GM18907 (cell line): ENCODE measurements around the gene TRABD2B.
"Not testable (repeated sequence)": the region's sequence is repeated elsewhere in the genome, so short reads cannot be mapped to it uniquely, and the experiment has no call there.

ENCODE experiments used
- ATAC-seq: cut with Tn5 transposase; IDR thresholded peaks from one replicate; pipeline ENCODE4 v1.9.1; 2021; ENCODE audit warnings: mild to moderate bottlenecking, moderate library complexity; ENCODE audit not compliant: unreplicated experiment

Gene TRABD2B

GRCh38 chr1:47970882-47971281 is 26.3 kb downstream of the TRABD2B start:
- no peak for ATAC-seq

- no peak for ATAC-seq
Observed at GRCh38 chr1:47969478-47969877, 27.7 kb downstream of the TRABD2B start.

- no peak for ATAC-seq
Observed at GRCh38 chr1:47968556-47968888, 28.7 kb downstream of the TRABD2B start.

- ATAC-seq = no peak
Observed at GRCh38 chr1:47967864-47968555, 29.2 kb downstream of the TRABD2B start.

- no peak for ATAC-seq
Observed at GRCh38 chr1:47965816-47966215, 31.4 kb downstream of the TRABD2B start.

GRCh38 chr1:47964636-47965035 is 32.5 kb downstream of the TRABD2B start:
- no peak for ATAC-seq

GRCh38 chr1:47963568-47964358 is 33.4 kb downstream of the TRABD2B start:
- ATAC-seq = no peak

GRCh38 chr1:47962750-47963492 is 34.3 kb downstream of the TRABD2B start:
- ATAC-seq = no peak

GRCh38 chr1:47961835-47962234 is 35.4 kb downstream of the TRABD2B start:
- not testable (repeated sequence) for ATAC-seq

GRCh38 chr1:47956491-47956890 is 40.7 kb downstream of the TRABD2B start:
- not testable (repeated sequence) for ATAC-seq

- ATAC-seq = no peak
Observed at GRCh38 chr1:47953661-47954060, 43.5 kb downstream of the TRABD2B start.

- ATAC-seq = no peak
Observed at GRCh38 chr1:47951545-47952235, 45.5 kb downstream of the TRABD2B start.

- no peak for ATAC-seq
Observed at GRCh38 chr1:47951026-47951425, 46.2 kb downstream of the TRABD2B start.

GRCh38 chr1:47950471-47950870 is 46.7 kb downstream of the TRABD2B start:
- no peak for ATAC-seq

- no peak for ATAC-seq
Observed at GRCh38 chr1:47948126-47948525, 49.1 kb downstream of the TRABD2B start.

- no peak for ATAC-seq
Observed at GRCh38 chr1:47947531-47947930, 49.7 kb downstream of the TRABD2B start.

- ATAC-seq = no peak
Observed at GRCh38 chr1:47944561-47944960, 52.6 kb downstream of the TRABD2B start.

GRCh38 chr1:47942240-47942629 is 55.0 kb downstream of the TRABD2B start:
- ATAC-seq = no peak

- no peak for ATAC-seq
Observed at GRCh38 chr1:47941609-47942239, 55.5 kb downstream of the TRABD2B start.

GRCh38 chr1:47940779-47941178 is 56.4 kb downstream of the TRABD2B start:
- no peak for ATAC-seq

GRCh38 chr1:47940326-47940725 is 56.9 kb downstream of the TRABD2B start:
- ATAC-seq = no peak
